Stimulated activated CD8-positive, alpha-beta memory T cell treated with anti-CD3 and anti-CD28 coated beads, Interleukin-15, amount 100 ng/mL, for 24 hours (primary cell): ENCODE results near the gene TRPV2.

Source experiments
- DNase-seq: peaks from one replicate; pipeline ENCODE4 v3.0.0-alpha.2; 2020; ENCODE audit warnings: low read depth

TRPV2 gene

DNA sequence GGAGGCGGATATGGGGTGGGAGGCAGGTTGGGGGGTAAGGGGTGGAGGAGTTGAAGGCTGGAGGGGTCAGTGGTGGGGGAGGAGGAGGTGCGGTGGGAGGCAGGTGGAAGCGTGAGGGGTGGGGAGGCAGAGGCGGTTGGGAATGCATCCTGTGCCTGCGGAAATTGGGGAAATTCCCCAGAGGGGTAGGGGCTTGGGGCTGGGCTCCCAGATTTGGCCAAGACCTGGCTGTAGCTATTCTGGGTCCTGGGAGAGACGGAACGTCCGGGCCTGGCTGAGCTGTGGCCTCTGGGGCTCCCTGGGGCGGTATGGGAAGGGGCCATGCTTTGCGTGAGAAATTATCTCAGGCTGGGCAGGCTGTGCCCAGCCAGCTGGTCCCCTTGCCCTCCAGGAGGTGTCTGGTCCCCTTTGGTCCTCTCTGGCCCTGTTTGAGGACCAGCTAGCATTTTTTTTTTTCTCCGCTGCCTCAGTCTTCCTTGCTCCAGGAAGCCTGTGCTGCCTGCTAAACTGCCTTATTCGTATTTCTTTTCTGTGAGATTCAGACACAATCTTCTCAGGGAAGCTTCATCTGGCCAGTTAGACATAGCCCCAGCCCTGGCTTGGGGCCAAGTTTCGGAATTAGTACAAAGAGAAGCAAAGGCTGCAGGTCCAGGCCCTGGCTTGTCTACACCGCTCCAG is 7.3 kb upstream of the TRPV2 start:
- DNase-seq: no peak

DNA sequence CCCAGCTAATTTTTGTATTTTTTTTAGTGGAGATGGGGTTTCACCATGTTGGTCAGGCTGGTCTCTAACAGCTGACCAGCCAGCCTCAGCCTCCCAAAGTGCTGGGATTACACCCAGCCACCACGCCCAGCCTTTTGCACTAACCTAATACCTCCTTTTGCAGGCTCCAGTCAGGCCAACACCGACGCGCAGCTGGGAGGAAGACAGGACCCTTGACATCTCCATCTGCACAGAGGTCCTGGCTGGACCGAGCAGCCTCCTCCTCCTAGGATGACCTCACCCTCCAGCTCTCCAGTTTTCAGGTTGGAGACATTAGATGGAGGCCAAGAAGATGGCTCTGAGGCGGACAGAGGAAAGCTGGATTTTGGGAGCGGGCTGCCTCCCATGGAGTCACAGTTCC is 2.0 kb downstream of the TRPV2 start:
- no peak for DNase-seq

DNA sequence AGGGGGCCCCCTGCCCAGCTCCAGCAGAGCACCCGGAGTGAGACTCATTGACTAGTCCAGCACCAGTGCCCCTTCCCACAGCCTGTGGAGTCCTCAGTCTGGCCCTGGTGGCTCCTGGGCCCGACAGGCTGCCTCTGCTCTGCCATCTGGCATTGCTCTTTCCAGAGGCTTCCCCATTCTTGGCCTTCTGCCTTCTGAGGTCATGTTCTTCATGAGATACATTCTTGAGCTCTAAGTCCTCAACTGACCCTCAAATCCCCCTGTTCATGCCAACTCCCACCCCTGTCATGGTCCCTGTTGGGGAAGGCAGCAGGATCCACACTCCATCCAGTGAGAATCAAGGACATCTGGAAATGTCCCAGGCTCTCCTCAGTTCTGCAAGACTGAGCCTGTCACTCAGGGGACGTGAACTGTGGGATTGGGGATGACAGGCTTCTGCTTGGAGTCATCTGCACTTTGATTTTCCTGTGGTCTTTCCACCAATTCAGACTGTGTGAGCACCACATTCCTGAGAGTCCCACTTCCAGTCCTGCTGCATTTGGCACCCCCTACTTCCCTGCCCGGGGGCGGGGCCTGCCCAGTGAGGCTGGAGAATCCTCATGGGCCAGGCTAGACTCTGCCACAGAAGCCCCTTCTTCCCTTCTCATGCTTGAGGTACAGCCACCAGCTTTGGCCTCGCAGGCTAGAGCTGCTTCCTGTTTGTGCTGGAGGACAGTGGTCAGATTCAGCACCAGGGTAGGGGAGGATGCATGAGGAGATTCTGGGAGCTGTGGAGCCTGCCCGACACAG is 2.7 kb downstream of the TRPV2 start:
- DNase-seq: no peak

DNA sequence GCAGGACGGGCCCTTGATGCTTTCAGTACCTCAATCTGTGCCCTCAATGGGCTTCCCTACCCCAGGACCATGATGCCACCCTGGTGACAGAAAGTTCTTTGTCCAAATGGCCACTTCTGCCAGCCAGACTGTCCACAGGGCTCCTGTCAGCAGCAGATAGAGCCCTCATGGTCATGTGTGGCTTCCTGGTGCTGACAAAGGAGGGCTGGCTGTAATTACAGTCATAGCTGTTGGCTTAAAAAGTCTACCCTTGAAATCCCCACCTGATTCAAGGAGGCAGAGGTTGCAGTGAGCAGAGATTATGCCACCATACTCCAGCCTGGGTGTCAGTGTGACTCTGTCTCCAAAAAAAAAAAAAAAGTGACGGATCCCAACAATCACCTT is 3.3 kb downstream of the TRPV2 start:
- DNase-seq: no peak

DNA sequence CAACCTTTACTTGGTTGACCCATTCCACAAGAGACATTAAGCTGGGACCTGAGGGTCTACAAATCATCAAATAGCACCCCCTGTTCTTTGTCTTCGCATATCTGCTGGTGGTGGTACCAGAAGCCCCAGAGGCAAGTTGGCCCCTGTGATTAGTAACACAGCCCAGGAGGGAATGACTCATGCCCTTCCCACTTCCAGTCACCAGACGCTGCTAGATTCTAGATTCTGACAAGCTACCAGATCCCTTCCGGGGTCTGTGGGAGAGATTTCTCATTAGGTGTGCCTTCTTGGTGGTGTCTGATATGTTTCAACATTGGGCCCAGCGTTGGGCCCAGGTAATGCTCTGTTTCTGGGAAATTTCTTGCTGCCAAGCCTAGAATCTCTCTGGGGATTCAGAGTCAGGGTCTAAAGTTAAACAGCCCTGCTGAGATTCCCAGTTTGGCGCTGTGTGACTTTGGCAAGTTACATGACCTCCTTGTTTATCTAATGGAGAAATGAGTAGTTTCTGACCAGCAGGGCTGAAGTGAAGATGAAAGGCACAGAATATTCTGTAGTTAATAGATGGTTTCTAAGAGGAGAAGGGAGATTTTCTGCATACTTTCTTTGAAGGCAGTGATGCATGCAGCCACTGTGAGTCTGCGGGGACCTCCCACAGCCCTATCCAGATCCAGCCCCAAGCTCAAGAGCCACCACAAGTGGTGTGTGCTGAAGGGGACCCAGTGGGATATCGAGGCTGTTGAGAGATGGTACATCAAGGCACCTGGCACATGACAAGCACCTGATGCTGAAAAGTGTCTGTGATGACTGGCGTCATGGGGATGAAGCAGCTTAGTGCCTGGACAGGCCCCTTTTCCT is 3.9 kb downstream of the TRPV2 start:
- no peak for DNase-seq

- no peak for DNase-seq
Measured at GRCh38 chr17:16419929-16420271, 4.5 kb downstream of the TRPV2 start.

DNA sequence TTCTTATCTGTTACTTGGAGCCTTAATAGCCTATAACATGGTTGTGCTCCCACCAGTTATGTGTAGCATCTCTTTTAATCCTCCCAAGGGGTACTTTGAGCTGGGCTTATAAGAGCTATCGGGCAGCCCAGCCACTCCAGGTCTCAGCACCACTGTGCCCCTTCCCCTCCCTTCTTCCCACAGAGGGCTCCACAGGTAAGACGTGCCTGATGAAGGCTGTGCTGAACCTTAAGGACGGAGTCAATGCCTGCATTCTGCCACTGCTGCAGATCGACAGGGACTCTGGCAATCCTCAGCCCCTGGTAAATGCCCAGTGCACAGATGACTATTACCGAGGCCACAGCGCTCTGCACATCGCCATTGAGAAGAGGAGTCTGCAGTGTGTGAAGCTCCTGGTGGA is 7.0 kb downstream of the TRPV2 start:
- no peak for DNase-seq

GRCh38 chr17:16423226-16423872 is 8.0 kb downstream of the TRPV2 start:
- no peak for DNase-seq

GRCh38 chr17:16425202-16425601 is 9.8 kb downstream of the TRPV2 start:
- no peak for DNase-seq

GRCh38 chr17:16425698-16426659 is 10.6 kb downstream of the TRPV2 start:
- no peak for DNase-seq

GRCh38 chr17:16427020-16427419 is 11.6 kb downstream of the TRPV2 start:
- DNase-seq: no peak

- no peak for DNase-seq
Measured at GRCh38 chr17:16428098-16428882, 12.9 kb downstream of the TRPV2 start.

- no peak for DNase-seq
Measured at GRCh38 chr17:16429083-16429482, 13.7 kb downstream of the TRPV2 start.

DNA sequence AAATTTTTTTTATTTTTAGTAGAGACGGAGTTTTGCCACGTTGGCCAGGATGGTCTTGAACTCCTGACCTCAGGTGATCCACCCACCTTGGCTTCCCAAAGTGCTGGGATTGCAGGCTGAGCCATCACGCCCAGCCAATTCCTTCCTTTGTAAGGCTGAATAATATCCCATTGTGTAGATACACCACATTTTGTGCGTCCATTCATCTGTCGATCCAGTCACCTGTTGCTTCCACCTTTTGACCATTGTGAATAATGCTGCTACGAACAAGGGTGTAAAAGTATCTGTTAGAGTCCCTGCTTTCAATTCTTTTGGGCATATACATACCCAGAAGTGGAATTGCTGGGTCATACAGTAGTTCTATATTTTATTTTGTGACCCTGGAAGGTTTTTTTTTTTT is 15.3 kb downstream of the TRPV2 start:
- no peak for DNase-seq

GRCh38 chr17:16432017-16432416 is 16.6 kb downstream of the TRPV2 start:
- DNase-seq: no peak

DNA sequence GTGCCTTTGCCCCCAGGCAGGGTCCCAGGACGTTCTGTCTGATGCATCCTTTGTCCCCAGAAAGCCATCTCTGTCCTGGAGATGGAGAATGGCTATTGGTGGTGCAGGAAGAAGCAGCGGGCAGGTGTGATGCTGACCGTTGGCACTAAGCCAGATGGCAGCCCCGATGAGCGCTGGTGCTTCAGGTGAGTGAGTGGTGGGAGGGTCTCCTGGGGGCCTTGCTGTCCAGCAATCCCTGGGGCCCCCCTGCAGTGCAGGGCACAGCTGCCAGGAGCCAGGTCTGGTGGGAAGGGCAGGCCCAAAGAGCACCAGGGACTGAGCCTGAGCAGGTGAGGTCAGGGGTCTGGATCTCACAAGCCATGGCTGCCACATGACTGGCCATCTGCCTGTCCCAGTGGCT is 18.1 kb downstream of the TRPV2 start:
- no peak for DNase-seq

- DNase-seq: no peak
Measured at GRCh38 chr17:16434662-16435061, 19.3 kb downstream of the TRPV2 start.

GRCh38 chr17:16435925-16436886 is 20.8 kb downstream of the TRPV2 start:
- DNase-seq: no peak

GRCh38 chr17:16437083-16437482 is 21.7 kb downstream of the TRPV2 start:
- no peak for DNase-seq
